Measurements from ENCODE around the gene LIPT2. TPM values are rescaled to one million over a fixed set of nuclear protein-coding genes. Genes with fewer than 3 reads are reported as not detected.

The LIPT2 gene
- total and polyA plus RNA-seq, 8 donors = 0.71 to 4.1 (median 1.6) TPM

- FAIRE-seq = no peak
- intact Hi-C loops (cut with DNase I) = loop anchor here in 1 of 3 donors (10.0 kb wide), 1 partner anchor 95 kb away; no protein-coding TSS in a partner anchor
- 79 to 83% methylated on average over 4 of the region's 4 CpGs for WGBS, 2 donors
These were observed 33.5 kb downstream of the LIPT2 start for GRCh38 chr11:74460065-74460464.

DNA sequence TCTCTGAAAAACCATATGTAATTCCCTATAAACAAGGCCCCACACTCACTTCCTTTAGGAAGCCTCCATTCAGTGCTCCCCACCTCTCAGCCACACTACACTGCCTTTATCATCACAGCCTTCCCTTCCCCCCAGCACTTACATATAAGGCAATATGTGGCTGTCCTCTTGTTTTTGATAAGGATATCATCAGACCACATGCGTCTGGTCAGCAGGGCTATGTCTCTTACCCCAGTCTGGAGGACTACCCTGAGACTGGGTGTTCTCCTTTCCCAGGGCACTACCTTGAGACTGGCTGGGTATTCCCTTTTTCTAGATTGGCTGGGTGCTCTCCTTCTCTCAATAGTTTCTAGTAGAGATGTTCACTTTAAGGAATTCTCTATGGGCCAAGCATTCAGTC is 33.9 kb downstream of the LIPT2 start:
- H3K36me3 ChIP-seq = no peaks in the 10 kb centered on the region
- ATAC-seq = no peak
- no peak overlapping the region for H3K4me3 ChIP-seq
- peaks cover 0 to 7% (median 4%) of the 10 kb centered on the region in 3 donors for H3K4me1 ChIP-seq
- 0% methylated on average over 1 of the region's 1 CpG for WGBS, 2 donors
- no peak for FAIRE-seq
- H3K9me3 ChIP-seq = no peaks in the 10 kb centered on the region
- H3K27me3 ChIP-seq = no peaks in the 10 kb centered on the region
- no peak overlapping the region for H3K27ac ChIP-seq
- TF ChIP-seq CTCF (IDR thresholded peaks at IDR 0.05) = no peak
- DNase-seq = no peak
- intact Hi-C loops (cut with DNase I) = no loop called here

More at GRCh38 chr11:74460065-74460464, 33.5 kb downstream of the LIPT2 start:
- DNase-seq = no peak
- no peak for ATAC-seq
- no peaks in the 10 kb centered on the region for H3K27me3 ChIP-seq
- H3K9me3 ChIP-seq = no peaks in the 10 kb centered on the region
- H3K36me3 ChIP-seq = no peaks in the 10 kb centered on the region
- peaks cover 0 to 7% (median 4%) of the 10 kb centered on the region in 3 donors for H3K4me1 ChIP-seq
- TF ChIP-seq CTCF (IDR thresholded peaks at IDR 0.05) = no peak
- H3K27ac ChIP-seq = peak overlapping the region in 1 of 4 donors; percentile 82
- H3K4me3 ChIP-seq = peak overlapping the region in 1 of 4 donors; percentile 3

DNA sequence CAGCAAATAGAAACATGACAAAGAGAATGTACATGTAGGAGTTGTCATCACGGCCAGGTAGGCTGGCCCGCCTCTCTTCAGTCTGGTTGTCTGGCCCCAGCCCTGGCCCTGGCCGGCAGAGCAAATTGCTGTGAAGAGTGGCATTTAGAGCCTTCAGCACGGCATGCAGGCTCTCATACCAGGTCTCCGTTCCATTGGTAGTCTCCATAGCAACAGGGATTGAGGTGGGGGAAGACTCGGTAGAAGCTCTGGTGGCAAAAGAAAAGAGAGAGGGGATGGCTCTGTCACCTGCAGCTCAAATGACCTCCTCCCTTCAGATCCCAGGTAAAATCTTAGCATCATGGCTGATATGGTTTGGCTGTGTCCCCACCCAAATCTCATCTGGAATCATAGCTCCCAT is 36.2 kb downstream of the LIPT2 start:
- intact Hi-C loops (cut with DNase I) = no loop called here
- Histone ChIP-seq H3K4me1 (peaks cover 0 to 3% (median 3%) of the 10 kb centered on the region in 3 donors), H3K9me3 (no peaks in the 10 kb centered on the region), H3K4me3 (no peak overlapping the region), H3K27me3 (no peaks in the 10 kb centered on the region), H3K36me3 (no peaks in the 10 kb centered on the region), H3K27ac (no peak overlapping the region)
- TF ChIP-seq CTCF (IDR thresholded peaks at IDR 0.05) = no peak
- WGBS, 2 donors = 79 to 83% methylated on average over 6 of the region's 6 CpGs
- FAIRE-seq = no peak
- no peak for DNase-seq
- no peak for ATAC-seq

GRCh38 chr11:74453373-74453975 is 40.0 kb downstream of the LIPT2 start:
- FAIRE-seq (no peak), ATAC-seq (peak; percentile 76 to 87 (median 84)), DNase-seq (peak; percentile 52 to 81 (median 67))
- H3K9me3 ChIP-seq = no peaks in the 10 kb centered on the region
- WGBS, 2 donors = 31 to 37% methylated on average over 10 of the region's 10 CpGs
- no peaks in the 10 kb centered on the region for H3K36me3 ChIP-seq
- no peak overlapping the region for H3K27ac ChIP-seq
- H3K27me3 ChIP-seq = no peaks in the 10 kb centered on the region
- H3K4me1 ChIP-seq = no peaks in the 10 kb centered on the region
- H3K4me3 ChIP-seq = no peak overlapping the region
- peak; percentile 40 to 73 (median 69) for TF ChIP-seq CTCF (IDR thresholded peaks at IDR 0.05)
- intact Hi-C loops (cut with DNase I) = loop anchor here in 2 of 3 donors (2.0 to 5.0 kb wide), 2 partner anchors 117 to 119 kb away; no protein-coding TSS in a partner anchor

- ATAC-seq (no peak), FAIRE-seq (no peak), DNase-seq (no peak)
- intact Hi-C loops (cut with DNase I) = loop anchor here in 2 of 3 donors (2.0 to 5.0 kb wide), 2 partner anchors 118 to 120 kb away; no protein-coding TSS in a partner anchor
- 69 to 73% methylated on average over 3 of the region's 3 CpGs for WGBS, 2 donors
- H3K36me3 ChIP-seq = no peaks in the 10 kb centered on the region
- H3K4me3 ChIP-seq = no peak overlapping the region
- H3K4me1 ChIP-seq = peaks cover 0 to 5% (median 4%) of the 10 kb centered on the region in 3 donors
- no peak for TF ChIP-seq CTCF (IDR thresholded peaks at IDR 0.05)
- no peak overlapping the region for H3K27ac ChIP-seq
- no peaks in the 10 kb centered on the region for H3K9me3 ChIP-seq
- no peaks in the 10 kb centered on the region for H3K27me3 ChIP-seq
These were observed 41.2 kb downstream of the LIPT2 start for GRCh38 chr11:74452366-74452765.

Data from pancreas (tissue), 10 donors.